KMS-11 (cell line): ENCODE measurements around the gene CERS6.

Source experiments
- H2AFZ ChIP-seq: fragments of 200-600 bp; sonication (generic); 2 replicates; pipeline ENCODE4 v1.6.1; 2016; ENCODE audit warnings: antibody characterized with exemption, mixed run types, low read depth
- H3K27ac ChIP-seq: fragments of 200-600 bp; sonication (generic); 2 replicates; pipeline ENCODE4 v1.6.1; 2016; ENCODE audit warnings: mild to moderate bottlenecking, mixed run types
- H3K27me3 ChIP-seq: fragments of 200-600 bp; sonication (generic); 2 replicates; pipeline ENCODE4 v1.6.1; 2017; ENCODE audit warnings: mild to moderate bottlenecking, low read depth, mixed run types, moderate library complexity; ENCODE audit not compliant: insufficient read depth
- H3K36me3 ChIP-seq: fragments of 200-600 bp; sonication (generic); 2 replicates; pipeline ENCODE4 v1.6.1; 2017; ENCODE audit warnings: mild to moderate bottlenecking, mixed run types; ENCODE audit not compliant: insufficient read depth
- H3K4me1 ChIP-seq: fragments of 200-600 bp; sonication (generic); 2 replicates; pipeline ENCODE4 v1.6.1; 2016; ENCODE audit warnings: mild to moderate bottlenecking, low read depth, mixed run types; ENCODE audit not compliant: poor library complexity, severe bottlenecking
- H3K4me2 ChIP-seq: fragments of 200-600 bp; sonication (generic); 2 replicates; pipeline ENCODE4 v1.7.0; 2016; ENCODE audit warnings: mild to moderate bottlenecking, mixed run types
- H3K4me3 ChIP-seq: fragments of 200-600 bp; sonication (generic); IDR thresholded peaks from 2 replicates; pipeline ENCODE4 v1.6.1; 2017; ENCODE audit warnings: low read depth, low read length, mixed read lengths; ENCODE audit not compliant: insufficient read depth
- H3K79me2 ChIP-seq: fragments of 200-600 bp; sonication (generic); 2 replicates; pipeline ENCODE4 v1.6.1; 2016; ENCODE audit warnings: low read depth, mixed run types; ENCODE audit not compliant: insufficient read depth
- H3K9ac ChIP-seq: fragments of 200-600 bp; sonication (generic); 2 replicates; pipeline ENCODE4 v1.6.1; 2016; ENCODE audit warnings: mild to moderate bottlenecking, mixed run types
- H4K20me1 ChIP-seq: fragments of 200-600 bp; sonication (generic); 2 replicates; pipeline ENCODE4 v1.6.1; 2016; ENCODE audit warnings: mild to moderate bottlenecking, mixed run types; ENCODE audit not compliant: insufficient read depth
- CTCF ChIP-seq: fragments of 200-600 bp; sonication (generic); conservative IDR thresholded peaks from 2 replicates; pipeline ENCODE4 v1.6.1; 2017; ENCODE audit warnings: low read depth, mild to moderate bottlenecking, antibody characterized with exemption, low read length, moderate library complexity, mixed read lengths

The CERS6 gene

GRCh38 chr2:168432100-168432499 lies 24.0 kb upstream of the CERS6 start:
- no peak overlapping the region for H2AFZ ChIP-seq
- TF ChIP-seq CTCF, result no peak
- no peak overlapping the region for H3K4me3 ChIP-seq
- no peak overlapping the region for H3K9ac ChIP-seq
- no peak overlapping the region for H3K27ac ChIP-seq
- no peaks in the 10 kb centered on the region for H3K27me3 ChIP-seq
- no peaks in the 10 kb centered on the region for H3K36me3 ChIP-seq
- H3K79me2 ChIP-seq, result no peaks in the 10 kb centered on the region
- H3K4me1 ChIP-seq, result peaks cover 46% of the 10 kb centered on the region
- no peaks in the 10 kb centered on the region for H4K20me1 ChIP-seq
- H3K4me2 ChIP-seq, result peak overlapping the region; percentile 44; the same call in 1 of the 2 replicates

GRCh38 chr2:168432565-168433186 lies 23.4 kb upstream of the CERS6 start:
- Histone ChIP-seq H3K4me2 (peak overlapping the region; percentile 44), H3K79me2 (no peaks in the 10 kb centered on the region), H3K36me3 (no peaks in the 10 kb centered on the region), H4K20me1 (no peaks in the 10 kb centered on the region), H3K4me3 (no peak overlapping the region), H3K9ac (no peak overlapping the region), H2AFZ (no peak overlapping the region), H3K4me1 (peaks cover 40% of the 10 kb centered on the region), H3K27ac (peak overlapping the region; percentile 13; the same call in 1 of the 2 replicates), H3K27me3 (no peaks in the 10 kb centered on the region)
- TF ChIP-seq CTCF, result no peak

GRCh38 chr2:168433527-168433926 lies 22.5 kb upstream of the CERS6 start:
- H3K27ac ChIP-seq, result no peak overlapping the region
- H3K4me2 ChIP-seq, result peak overlapping the region; percentile 44
- no peak overlapping the region for H3K9ac ChIP-seq
- no peaks in the 10 kb centered on the region for H3K36me3 ChIP-seq
- H2AFZ ChIP-seq, result no peak overlapping the region
- TF ChIP-seq CTCF, result no peak
- no peaks in the 10 kb centered on the region for H3K27me3 ChIP-seq
- no peak overlapping the region for H3K4me3 ChIP-seq
- H3K4me1 ChIP-seq, result peaks cover 37% of the 10 kb centered on the region
- no peaks in the 10 kb centered on the region for H3K79me2 ChIP-seq
- H4K20me1 ChIP-seq, result no peaks in the 10 kb centered on the region

GRCh38 chr2:168434146-168434545 lies 21.9 kb upstream of the CERS6 start:
- H3K4me3 ChIP-seq, result no peak overlapping the region
- H3K27me3 ChIP-seq, result no peaks in the 10 kb centered on the region
- no peaks in the 10 kb centered on the region for H3K36me3 ChIP-seq
- H3K4me1 ChIP-seq, result peaks cover 37% of the 10 kb centered on the region
- H4K20me1 ChIP-seq, result no peaks in the 10 kb centered on the region
- H3K79me2 ChIP-seq, result no peaks in the 10 kb centered on the region
- no peak overlapping the region for H3K9ac ChIP-seq
- no peak for TF ChIP-seq CTCF
- H2AFZ ChIP-seq, result no peak overlapping the region
- H3K4me2 ChIP-seq, result no peak overlapping the region
- no peak overlapping the region for H3K27ac ChIP-seq
